ENCODE data around the gene ACOT12. TPM values are rescaled to one million over a fixed set of nuclear protein-coding genes. Genes with fewer than 3 reads are reported as not detected.

Gene ACOT12
- total RNA-seq, 1 donor from 2014 or later: not detected

DNA sequence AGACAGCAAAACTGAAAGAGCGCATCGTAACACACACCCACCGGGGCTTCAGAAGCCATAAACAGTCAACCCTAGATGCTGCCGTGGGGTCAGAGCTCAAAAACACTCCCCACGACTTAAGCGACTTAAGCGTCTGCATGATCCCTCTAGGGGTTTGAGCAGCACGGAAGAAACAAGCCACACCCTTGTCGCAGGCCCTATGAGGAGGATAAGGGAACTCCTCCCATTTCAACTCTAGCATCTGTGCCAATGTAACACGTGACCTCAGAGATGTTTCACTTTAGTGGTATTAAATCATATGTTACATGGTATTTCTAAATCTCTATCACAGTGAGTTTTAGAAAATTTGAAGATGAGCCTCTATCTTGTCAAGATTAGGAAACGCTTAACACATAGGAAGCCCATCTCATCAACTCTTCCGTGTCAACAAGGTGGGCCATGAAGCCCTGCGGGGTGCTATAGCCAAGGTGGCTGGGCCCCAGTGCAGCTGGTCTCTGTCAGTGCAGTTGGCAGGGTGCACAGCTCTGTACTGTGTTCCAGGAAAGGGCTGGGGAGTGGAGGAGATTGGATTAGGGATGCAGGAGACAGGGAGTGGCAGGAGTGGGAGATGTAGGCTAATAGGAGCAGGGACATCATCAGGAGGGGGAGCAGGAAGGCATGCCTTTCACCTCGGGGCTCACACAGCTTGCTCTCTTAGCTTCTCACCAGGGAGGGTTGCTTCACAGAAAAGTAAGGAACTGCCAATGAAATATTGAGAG lies 59.5 kb downstream of the ACOT12 start:
- no peak overlapping the region for H3K4me3 Mint-ChIP-seq
- DNase-seq (ENCODE audit: low spot score in 2 of 2, unreplicated experiment in 2 of 2): no peak
- H3K9me3 Mint-ChIP-seq: no peaks in the 10 kb centered on the region
- H3K27ac Mint-ChIP-seq: no peak overlapping the region
- H3K4me1 Mint-ChIP-seq: no peaks in the 10 kb centered on the region
- peaks cover 2% of the 10 kb centered on the region for H3K27me3 Mint-ChIP-seq (ENCODE audit: low read depth)
- no peaks in the 10 kb centered on the region for H3K36me3 Mint-ChIP-seq
- no peak for TF ChIP-seq CTCF (IDR thresholded peaks at IDR 0.05; ENCODE audit: unreplicated experiment)

- H3K27ac Mint-ChIP-seq: no peak overlapping the region
- TF ChIP-seq CTCF (IDR thresholded peaks at IDR 0.05; ENCODE audit: unreplicated experiment): no peak
- no peak for DNase-seq (ENCODE audit: low spot score in 2 of 2, unreplicated experiment in 2 of 2)
- H3K4me1 Mint-ChIP-seq: no peaks in the 10 kb centered on the region
- H3K27me3 Mint-ChIP-seq (ENCODE audit: low read depth): peaks cover 3% of the 10 kb centered on the region
- H3K36me3 Mint-ChIP-seq: no peaks in the 10 kb centered on the region
- no peaks in the 10 kb centered on the region for H3K9me3 Mint-ChIP-seq
- H3K4me3 Mint-ChIP-seq: no peak overlapping the region
Measured at GRCh38 chr5:81326554-81326953, 67.4 kb downstream of the ACOT12 start.

- no peaks in the 10 kb centered on the region for H3K9me3 Mint-ChIP-seq
- no peaks in the 10 kb centered on the region for H3K4me1 Mint-ChIP-seq
- no peak for DNase-seq (ENCODE audit: low spot score in 2 of 2, unreplicated experiment in 2 of 2)
- peaks cover 16% of the 10 kb centered on the region for H3K36me3 Mint-ChIP-seq
- TF ChIP-seq CTCF (IDR thresholded peaks at IDR 0.05; ENCODE audit: unreplicated experiment): no peak
- H3K27me3 Mint-ChIP-seq (ENCODE audit: low read depth): no peaks in the 10 kb centered on the region
- H3K4me3 Mint-ChIP-seq: no peak overlapping the region
- H3K27ac Mint-ChIP-seq: no peak overlapping the region
Measured at GRCh38 chr5:81317536-81317935, 76.4 kb downstream of the ACOT12 start.

- H3K27ac Mint-ChIP-seq: no peak overlapping the region
- no peak for TF ChIP-seq CTCF (IDR thresholded peaks at IDR 0.05; ENCODE audit: unreplicated experiment)
- peaks cover 21% of the 10 kb centered on the region for H3K36me3 Mint-ChIP-seq
- no peaks in the 10 kb centered on the region for H3K27me3 Mint-ChIP-seq (ENCODE audit: low read depth)
- no peaks in the 10 kb centered on the region for H3K9me3 Mint-ChIP-seq
- no peaks in the 10 kb centered on the region for H3K4me1 Mint-ChIP-seq
- no peak overlapping the region for H3K4me3 Mint-ChIP-seq
- DNase-seq (ENCODE audit: low spot score in 2 of 2, unreplicated experiment in 2 of 2): no peak
Measured at GRCh38 chr5:81316571-81316970, 77.4 kb downstream of the ACOT12 start.

DNA sequence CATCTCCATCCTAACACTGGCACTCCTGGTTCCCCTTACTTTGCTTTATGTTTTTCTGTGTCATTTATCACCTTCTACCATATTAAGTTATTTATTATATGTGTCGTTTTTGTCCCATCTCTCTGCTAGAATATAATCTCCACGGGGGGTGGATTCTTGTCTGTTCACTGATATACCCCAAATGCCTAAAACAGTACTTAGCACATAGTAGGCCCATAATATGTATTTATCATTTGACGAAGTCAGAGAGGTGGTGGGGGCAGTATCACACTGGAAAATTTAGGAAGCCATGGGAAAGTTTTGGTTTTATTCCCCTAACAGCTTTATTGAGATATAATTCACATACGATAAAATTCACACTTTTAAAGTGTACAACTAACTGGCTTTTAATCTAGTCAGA lies 78.1 kb downstream of the ACOT12 start:
- Mint-ChIP-seq H3K27ac (no peak overlapping the region), H3K9me3 (no peaks in the 10 kb centered on the region), H3K36me3 (peaks cover 22% of the 10 kb centered on the region), H3K4me3 (no peak overlapping the region), H3K27me3 (ENCODE audit: low read depth) (no peaks in the 10 kb centered on the region), H3K4me1 (no peaks in the 10 kb centered on the region)
- DNase-seq (ENCODE audit: low spot score in 2 of 2, unreplicated experiment in 2 of 2): no peak
- TF ChIP-seq CTCF (IDR thresholded peaks at IDR 0.05; ENCODE audit: unreplicated experiment): no peak
